HG03139 (cell line): ENCODE measurements around the gene CITED4.

Experiments used
- ATAC-seq: cut with Tn5 transposase; IDR thresholded peaks from one replicate; pipeline ENCODE4 v1.9.1; 2021; ENCODE audit not compliant: unreplicated experiment

The CITED4 gene

GRCh38 chr1:40855513-40855912, 6.7 kb downstream of the CITED4 start:
- no peak for ATAC-seq

GRCh38 chr1:40853885-40854170, 8.3 kb downstream of the CITED4 start:
- ATAC-seq = no peak

GRCh38 chr1:40853113-40853884, 8.9 kb downstream of the CITED4 start:
- no peak for ATAC-seq

GRCh38 chr1:40851643-40852042, 10.5 kb downstream of the CITED4 start:
- ATAC-seq = no peak

- no peak for ATAC-seq
Observed at GRCh38 chr1:40849801-40850592, 12.2 kb downstream of the CITED4 start.

- no peak for ATAC-seq
Observed at GRCh38 chr1:40848530-40849189, 13.5 kb downstream of the CITED4 start.

GRCh38 chr1:40847023-40847745, 15.0 kb downstream of the CITED4 start:
- no peak for ATAC-seq

GRCh38 chr1:40845895-40846294, 16.3 kb downstream of the CITED4 start:
- no peak for ATAC-seq

GRCh38 chr1:40844887-40845878, 17.0 kb downstream of the CITED4 start:
- no peak for ATAC-seq

- ATAC-seq = no peak
Observed at GRCh38 chr1:40844079-40844478, 18.1 kb downstream of the CITED4 start.

- no peak for ATAC-seq
Observed at GRCh38 chr1:40842691-40843090, 19.5 kb downstream of the CITED4 start.

- no peak for ATAC-seq
Observed at GRCh38 chr1:40842207-40842606, 20.0 kb downstream of the CITED4 start.

- no peak for ATAC-seq
Observed at GRCh38 chr1:40841602-40842001, 20.6 kb downstream of the CITED4 start.

GRCh38 chr1:40840526-40841323, 21.4 kb downstream of the CITED4 start:
- no peak for ATAC-seq

GRCh38 chr1:40839943-40840335, 22.2 kb downstream of the CITED4 start:
- no peak for ATAC-seq

GRCh38 chr1:40838980-40839942, 22.9 kb downstream of the CITED4 start:
- ATAC-seq = no peak

- no peak for ATAC-seq
Observed at GRCh38 chr1:40838045-40838979, 23.9 kb downstream of the CITED4 start.
